Right atrium auricular region (tissue), 2 donors: ENCODE data around the gene B3GALNT2. TPM values are rescaled to one million over a fixed set of nuclear protein-coding genes. Genes with fewer than 3 reads are reported as not detected.

Experiments
- total RNA-seq, 2 donors: library from RNA; depleted of rRNA; stranded (reverse); fragments of >200 nt; gene quantifications; one replicate each; pipeline ENCODE4 v1.1.0, GENCODE V29; 2016

B3GALNT2 gene
- total RNA-seq, 2 donors from 2014 or later: 18.9 to 23.2 TPM

Other genes with a start within 250 kb of the B3GALNT2 start
- 10 to 100 TPM; 15.9 to 16.1 TPM for gene ARID4B, start 176.3 kb downstream of the B3GALNT2 start, total RNA-seq
- 10 to 100 TPM; 13.4 to 18.9 TPM for gene GGPS1, start 175.9 kb downstream of the B3GALNT2 start, total RNA-seq
- 10 to 100 TPM; 15.4 to 18.0 TPM for gene TBCE, start 137.0 kb downstream of the B3GALNT2 start, total RNA-seq
- not detected for gene GNG4, start 145.3 kb upstream of the B3GALNT2 start, total RNA-seq